AG09309 (cell line): ENCODE measurements around the gene ZRANB1.

Source experiments
- DNase-seq: peaks from one replicate; pipeline ENCODE4 v3.0.0-alpha.2; 2010; ENCODE audit warnings: low read depth
- H3K4me3 ChIP-seq: 2 replicates; pipeline ENCODE4 v1.5.1; 2011; ENCODE audit warnings: mild to moderate bottlenecking, low read depth, low read length, moderate library complexity; ENCODE audit not compliant: control insufficient read depth
- CTCF ChIP-seq: IDR thresholded peaks from 2 replicates; pipeline ENCODE4 v1.5.1; 2011; ENCODE audit warnings: mild to moderate bottlenecking, low read depth, low read length, inconsistent platforms; ENCODE audit not compliant: insufficient read depth, control insufficient read depth; ENCODE audit errors: missing control alignments

ZRANB1 gene

GRCh38 chr10:125016611-125017202 lies 74.8 kb downstream of the ZRANB1 start:
- no peak for DNase-seq
- no peak overlapping the region for H3K4me3 ChIP-seq
- no peak for TF ChIP-seq CTCF

- no peak for DNase-seq
- no peak for TF ChIP-seq CTCF
- no peak overlapping the region for H3K4me3 ChIP-seq
Measured at GRCh38 chr10:125017547-125018298, 75.8 kb downstream of the ZRANB1 start.

- H3K4me3 ChIP-seq = no peak overlapping the region
- DNase-seq = no peak
- TF ChIP-seq CTCF = no peak
Measured at GRCh38 chr10:125018576-125019143, 76.7 kb downstream of the ZRANB1 start.

GRCh38 chr10:125020386-125020785 lies 78.5 kb downstream of the ZRANB1 start:
- TF ChIP-seq CTCF = no peak
- no peak for DNase-seq

GRCh38 chr10:125020871-125021270 lies 78.9 kb downstream of the ZRANB1 start:
- DNase-seq = no peak
- TF ChIP-seq CTCF = no peak

More at GRCh38 chr10:125020386-125020785, 78.5 kb downstream of the ZRANB1 start:
- no peak overlapping the region for H3K4me3 ChIP-seq

GRCh38 chr10:125021686-125022344 lies 79.9 kb downstream of the ZRANB1 start:
- no peak overlapping the region for H3K4me3 ChIP-seq
- no peak for DNase-seq
- TF ChIP-seq CTCF = no peak

More at GRCh38 chr10:125020871-125021270, 78.9 kb downstream of the ZRANB1 start:
- H3K4me3 ChIP-seq = no peak overlapping the region
